Measurements from ENCODE around the gene FRMD8. TPM values are rescaled to one million over a fixed set of nuclear protein-coding genes. Genes with fewer than 3 reads are reported as not detected.

Gene FRMD8
- total and polyA plus RNA-seq, 9 of the 15 experiments (the other 6 are each of a cell fraction or from before 2014, with no cell fraction given): 4.5 to 54.5 (median 15.8) TPM

DNA sequence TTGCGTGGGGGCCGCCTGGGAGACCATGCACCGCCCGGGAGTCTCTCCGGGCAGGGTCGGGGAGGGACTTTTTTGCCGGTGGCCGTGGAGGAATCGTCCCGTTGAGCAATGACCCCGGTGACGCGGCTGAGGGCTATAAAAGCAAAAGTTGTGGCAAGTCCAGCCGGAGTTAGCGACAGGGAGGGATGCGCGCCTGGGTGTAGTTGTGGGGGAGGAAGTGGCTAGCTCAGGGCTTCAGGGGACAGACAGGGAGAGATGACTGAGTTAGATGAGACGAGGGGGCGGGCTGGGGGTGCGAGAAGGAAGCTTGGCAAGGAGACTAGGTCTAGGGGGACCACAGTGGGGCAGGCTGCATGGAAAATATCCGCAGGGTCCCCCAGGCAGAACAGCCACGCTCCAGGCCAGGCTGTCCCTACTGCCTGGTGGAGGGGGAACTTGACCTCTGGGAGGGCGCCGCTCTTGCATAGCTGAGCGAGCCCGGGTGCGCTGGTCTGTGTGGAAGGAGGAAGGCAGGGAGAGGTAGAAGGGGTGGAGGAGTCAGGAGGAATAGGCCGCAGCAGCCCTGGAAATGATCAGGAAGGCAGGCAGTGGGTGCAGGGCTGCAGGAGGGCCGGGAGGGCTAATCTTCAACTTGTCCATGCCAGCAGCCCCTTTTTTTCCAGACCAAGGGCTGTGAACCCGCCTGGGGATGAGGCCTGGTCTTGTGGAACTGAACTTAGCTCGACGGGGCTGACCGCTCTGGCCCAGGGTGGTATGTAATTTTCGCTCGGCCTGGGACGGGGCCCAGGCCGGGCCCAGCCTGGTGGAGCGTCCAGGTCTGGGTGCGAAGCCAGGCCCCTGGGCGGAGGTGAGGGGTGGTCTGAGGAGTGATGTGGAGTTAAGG, 36.4 kb downstream of the FRMD8 start, which contains the start of gene NEAT1 (continued):
- TF ChIP-seq HMG20A (CRISPR knock-in tag; conservative IDR thresholded peaks at IDR 0.05): peak; percentile 99
- TF ChIP-seq ZBTB8A (IDR thresholded peaks at IDR 0.05; ENCODE audit: partially characterized antibody): no peak
- no peak; the same call in 1 of the 2 replicates for TF ChIP-seq DMBX1 (CRISPR knock-in tag; IDR thresholded peaks at IDR 0.05; ENCODE audit: borderline replicate concordance)
- peak; percentile 100 for TF ChIP-seq ZBTB26 (CRISPR knock-in tag; IDR thresholded peaks at IDR 0.05)
- TF ChIP-seq, protein P1, sequence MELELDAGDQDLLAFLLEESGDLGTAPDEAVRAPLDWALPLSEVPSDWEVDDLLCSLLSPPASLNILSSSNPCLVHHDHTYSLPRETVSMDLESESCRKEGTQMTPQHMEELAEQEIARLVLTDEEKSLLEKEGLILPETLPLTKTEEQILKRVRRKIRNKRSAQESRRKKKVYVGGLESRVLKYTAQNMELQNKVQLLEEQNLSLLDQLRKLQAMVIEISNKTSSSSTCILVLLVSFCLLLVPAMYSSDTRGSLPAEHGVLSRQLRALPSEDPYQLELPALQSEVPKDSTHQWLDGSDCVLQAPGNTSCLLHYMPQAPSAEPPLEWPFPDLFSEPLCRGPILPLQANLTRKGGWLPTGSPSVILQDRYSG (tag; conservative IDR thresholded peaks at IDR 0.05; ENCODE audit: low read depth): no peak
- peak; percentile 73; the same call in 1 of the 2 replicates for TF ChIP-seq ZC3H8 (IDR thresholded peaks at IDR 0.05)
- TF ChIP-seq KDM2B (CRISPR knock-in tag; IDR thresholded peaks at IDR 0.05): peak; percentile 98
- TF ChIP-seq CREM (IDR thresholded peaks at IDR 0.05; ENCODE audit: low read depth): peak; percentile 88
- no peak for TF ChIP-seq SAFB2 (IDR thresholded peaks at IDR 0.05; ENCODE audit: borderline replicate concordance, low read depth, low read length, severe bottlenecking)
- TF ChIP-seq ADNP (tag; IDR thresholded peaks at IDR 0.05): no peak
- no peak for TF ChIP-seq EWSR1 (IDR thresholded peaks at IDR 0.05; ENCODE audit: borderline replicate concordance, low read depth, partially characterized antibody)
- TF ChIP-seq ZNF24 (IDR thresholded peaks at IDR 0.05): peak; percentile 54
- TF ChIP-seq ATF1 (CRISPR knock-in tag; IDR thresholded peaks at IDR 0.05): peak; percentile 61
- TF ChIP-seq ATF1 (tag; IDR thresholded peaks at IDR 0.05): 0 out of 2 replicates have a peak, but pooled peaks have one; percentile 87
- TF ChIP-seq GTF2F1 (IDR thresholded peaks at IDR 0.05; ENCODE audit: low read depth, low read length): peak; percentile 99
- peak; percentile 77 for TF ChIP-seq NCOA1 (IDR thresholded peaks at IDR 0.05; ENCODE audit: low read depth)
- TF ChIP-seq, protein P2, sequence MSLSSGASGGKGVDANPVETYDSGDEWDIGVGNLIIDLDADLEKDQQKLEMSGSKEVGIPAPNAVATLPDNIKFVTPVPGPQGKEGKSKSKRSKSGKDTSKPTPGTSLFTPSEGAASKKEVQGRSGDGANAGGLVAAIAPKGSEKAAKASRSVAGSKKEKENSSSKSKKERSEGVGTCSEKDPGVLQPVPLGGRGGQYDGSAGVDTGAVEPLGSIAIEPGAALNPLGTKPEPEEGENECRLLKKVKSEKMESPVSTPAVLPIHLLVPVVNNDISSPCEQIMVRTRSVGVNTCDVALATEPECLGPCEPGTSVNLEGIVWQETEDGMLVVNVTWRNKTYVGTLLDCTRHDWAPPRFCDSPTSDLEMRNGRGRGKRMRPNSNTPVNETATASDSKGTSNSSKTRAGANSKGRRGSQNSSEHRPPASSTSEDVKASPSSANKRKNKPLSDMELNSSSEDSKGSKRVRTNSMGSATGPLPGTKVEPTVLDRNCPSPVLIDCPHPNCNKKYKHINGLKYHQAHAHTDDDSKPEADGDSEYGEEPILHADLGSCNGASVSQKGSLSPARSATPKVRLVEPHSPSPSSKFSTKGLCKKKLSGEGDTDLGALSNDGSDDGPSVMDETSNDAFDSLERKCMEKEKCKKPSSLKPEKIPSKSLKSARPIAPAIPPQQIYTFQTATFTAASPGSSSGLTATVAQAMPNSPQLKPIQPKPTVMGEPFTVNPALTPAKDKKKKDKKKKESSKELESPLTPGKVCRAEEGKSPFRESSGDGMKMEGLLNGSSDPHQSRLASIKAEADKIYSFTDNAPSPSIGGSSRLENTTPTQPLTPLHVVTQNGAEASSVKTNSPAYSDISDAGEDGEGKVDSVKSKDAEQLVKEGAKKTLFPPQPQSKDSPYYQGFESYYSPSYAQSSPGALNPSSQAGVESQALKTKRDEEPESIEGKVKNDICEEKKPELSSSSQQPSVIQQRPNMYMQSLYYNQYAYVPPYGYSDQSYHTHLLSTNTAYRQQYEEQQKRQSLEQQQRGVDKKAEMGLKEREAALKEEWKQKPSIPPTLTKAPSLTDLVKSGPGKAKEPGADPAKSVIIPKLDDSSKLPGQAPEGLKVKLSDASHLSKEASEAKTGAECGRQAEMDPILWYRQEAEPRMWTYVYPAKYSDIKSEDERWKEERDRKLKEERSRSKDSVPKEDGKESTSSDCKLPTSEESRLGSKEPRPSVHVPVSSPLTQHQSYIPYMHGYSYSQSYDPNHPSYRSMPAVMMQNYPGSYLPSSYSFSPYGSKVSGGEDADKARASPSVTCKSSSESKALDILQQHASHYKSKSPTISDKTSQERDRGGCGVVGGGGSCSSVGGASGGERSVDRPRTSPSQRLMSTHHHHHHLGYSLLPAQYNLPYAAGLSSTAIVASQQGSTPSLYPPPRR (CRISPR knock-in tag; IDR thresholded peaks at IDR 0.05; ENCODE audit: borderline replicate concordance): no peak; the same call in none of the 2 replicates
- peak; percentile 41; the same call in 1 of the 2 replicates for TF ChIP-seq MAFG (tag; conservative IDR thresholded peaks at IDR 0.05)
- TF ChIP-seq PATZ1 (CRISPR knock-in tag; IDR thresholded peaks at IDR 0.05; ENCODE audit: borderline replicate concordance): peak; percentile 100

All from K562 (cell line).